GM21360 (cell line): ENCODE data around the gene CUL1.
A peak's percentile ranks its signal among the peaks of the same experiment; 100 is the strongest.

ENCODE experiments used
- ATAC-seq: cut with Tn5 transposase; IDR thresholded peaks from one replicate; pipeline ENCODE4 v1.9.1; 2021; ENCODE audit warnings: mild to moderate bottlenecking, moderate library complexity; ENCODE audit not compliant: unreplicated experiment

CUL1 gene

GRCh38 chr7:148698397-148699023 is at the start of gene CUL1:
CUL1 (plus strand) TSS chr7:148698903; CDS start chr7:148730123, 31,220 bp downstream.
- ATAC-seq: peak; percentile 67

- no peak for ATAC-seq
Observed at GRCh38 chr7:148650232-148650858, 48.4 kb upstream of the CUL1 start.

- no peak for ATAC-seq
Observed at GRCh38 chr7:148652773-148653172, 45.9 kb upstream of the CUL1 start.

DNA sequence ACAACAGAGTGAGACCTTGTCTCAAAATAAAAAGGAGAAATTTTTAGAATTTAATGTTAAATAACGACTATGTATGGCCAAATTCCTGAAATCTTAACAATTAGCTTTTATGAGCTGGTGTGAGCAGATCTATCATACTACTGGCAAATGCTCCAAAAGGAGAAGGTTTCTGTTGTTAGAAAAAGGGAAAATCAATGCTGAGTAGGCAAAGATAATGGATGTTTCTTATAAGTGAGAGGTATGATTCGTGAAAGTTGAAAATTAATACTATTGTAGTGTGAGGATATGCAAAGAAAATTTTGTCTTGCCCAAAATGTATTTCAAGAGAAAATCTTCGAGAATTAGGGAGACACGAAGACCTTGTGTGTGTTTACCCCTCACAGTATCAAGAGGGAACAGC is 40.8 kb upstream of the CUL1 start:
- ATAC-seq: no peak

DNA sequence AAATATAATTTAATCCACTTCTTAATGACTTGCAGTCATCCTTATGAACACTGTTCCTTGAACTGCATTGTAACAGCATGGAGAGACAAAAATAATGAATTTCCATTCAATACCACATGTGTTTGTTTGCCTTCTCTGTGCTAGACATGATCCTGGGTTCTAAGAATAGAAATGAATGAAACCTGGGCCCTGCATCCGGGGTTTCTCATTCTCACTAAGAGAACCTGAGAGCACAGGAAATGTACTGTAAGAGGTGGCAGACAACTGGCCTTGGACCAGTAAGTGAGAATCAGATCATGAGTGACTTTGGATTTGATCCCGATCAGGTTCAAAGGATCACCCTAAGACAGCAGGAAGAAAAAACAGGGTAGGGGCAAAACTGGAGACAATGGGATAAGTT is 37.2 kb upstream of the CUL1 start:
- ATAC-seq: no peak

DNA sequence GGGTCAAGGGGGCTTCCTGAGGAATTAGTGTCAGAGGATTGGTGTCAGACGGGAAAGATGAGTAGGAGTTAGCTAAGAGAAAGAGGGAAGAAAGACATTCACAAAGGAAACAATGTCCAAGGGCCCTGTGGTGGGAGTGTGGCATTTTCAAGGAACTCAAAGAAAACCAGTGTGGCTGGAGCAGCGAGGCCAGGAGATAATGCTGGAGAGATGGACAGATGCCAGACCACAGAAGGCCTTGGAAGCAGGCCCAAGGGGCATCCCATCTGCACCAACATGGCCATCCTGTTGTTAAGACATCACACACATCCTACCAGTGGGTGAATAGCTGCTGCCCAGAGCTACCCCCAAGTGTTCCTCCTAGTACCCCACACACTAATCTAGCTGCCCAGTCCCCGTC is 36.1 kb upstream of the CUL1 start:
- no peak for ATAC-seq

DNA sequence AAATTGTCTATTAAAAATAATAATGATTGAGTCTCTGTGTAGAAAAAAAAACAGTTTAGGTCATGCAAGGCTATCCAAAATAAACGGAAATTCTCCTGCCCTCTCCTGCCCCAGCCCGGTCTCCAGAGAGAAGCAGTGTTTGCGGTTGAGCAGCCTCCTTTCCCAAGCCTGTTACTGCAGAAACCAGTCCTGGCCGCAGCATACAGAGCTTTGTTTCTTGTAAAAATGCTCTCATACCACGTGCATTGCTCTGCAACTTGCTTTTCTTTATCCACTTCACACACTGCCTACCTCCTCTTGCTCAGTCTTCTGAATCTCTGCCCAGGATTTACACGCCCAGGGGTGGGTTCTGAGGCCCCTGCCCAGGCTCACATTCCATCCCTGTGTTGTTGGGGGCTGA is 34.4 kb upstream of the CUL1 start:
- no peak for ATAC-seq

- no peak for ATAC-seq
Observed at GRCh38 chr7:148665221-148665620, 33.5 kb upstream of the CUL1 start.

- ATAC-seq: no peak
Observed at GRCh38 chr7:148669927-148670326, 28.8 kb upstream of the CUL1 start.

DNA sequence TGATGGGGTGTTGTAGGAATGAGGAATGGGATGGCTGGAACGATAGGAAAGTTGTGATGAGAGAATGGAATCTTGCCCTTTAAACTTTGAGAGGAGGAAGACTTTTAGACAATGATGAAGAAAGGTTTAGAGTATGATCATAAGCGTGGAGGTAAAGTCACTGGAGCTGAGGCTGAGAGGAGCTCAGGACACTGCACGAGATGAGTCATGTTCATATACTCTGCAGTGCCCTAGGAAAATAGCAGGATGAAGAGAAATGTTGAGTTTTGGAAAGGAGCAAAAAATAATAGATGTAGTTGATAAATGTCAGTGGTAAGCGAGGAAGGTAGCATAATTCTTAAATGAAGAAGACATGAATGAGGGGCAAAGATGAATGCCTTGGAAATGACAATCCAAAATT is 28.3 kb upstream of the CUL1 start:
- no peak for ATAC-seq

- ATAC-seq: no peak
Observed at GRCh38 chr7:148670807-148671206, 27.9 kb upstream of the CUL1 start.

DNA sequence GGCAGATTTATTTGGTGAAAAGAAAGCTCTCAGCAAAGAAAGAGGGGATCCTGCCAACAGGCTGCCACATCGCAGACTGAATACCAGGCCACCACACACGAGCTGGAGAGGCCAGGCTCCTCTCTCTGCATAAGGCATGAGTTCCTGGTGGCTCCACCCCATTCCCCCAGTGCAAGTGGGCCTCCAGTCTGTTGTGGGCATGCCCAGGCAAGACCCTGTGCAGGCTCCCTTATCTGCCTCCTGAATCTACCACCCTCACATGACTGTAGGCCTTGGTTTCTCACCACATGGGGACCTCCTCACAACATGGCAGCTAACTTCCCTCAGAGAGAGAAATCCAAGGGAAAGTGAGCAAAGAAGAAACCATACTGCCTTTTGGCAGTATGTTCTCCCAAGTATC is 26.7 kb upstream of the CUL1 start:
- ATAC-seq: no peak

- no peak for ATAC-seq
Observed at GRCh38 chr7:148674689-148675088, 24.0 kb upstream of the CUL1 start.

DNA sequence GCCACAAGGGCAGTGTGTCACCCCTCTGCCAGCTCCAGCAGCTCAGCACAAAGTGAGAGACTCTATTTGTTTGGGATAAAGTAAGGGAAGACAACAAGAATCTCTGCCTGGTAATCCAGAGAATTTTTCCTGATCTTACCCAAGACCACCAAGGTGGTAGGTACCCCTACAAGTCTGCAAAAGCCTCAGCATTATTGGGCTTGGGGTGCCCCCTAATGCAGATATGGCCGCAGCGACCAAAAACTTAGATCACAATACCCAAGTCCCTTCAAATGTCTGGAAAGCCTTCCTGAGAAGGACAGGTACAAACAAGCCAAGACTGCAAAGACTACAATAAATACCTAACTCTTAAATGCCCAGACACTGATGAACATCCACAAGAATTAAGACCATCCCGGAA is 22.4 kb upstream of the CUL1 start:
- no peak for ATAC-seq

DNA sequence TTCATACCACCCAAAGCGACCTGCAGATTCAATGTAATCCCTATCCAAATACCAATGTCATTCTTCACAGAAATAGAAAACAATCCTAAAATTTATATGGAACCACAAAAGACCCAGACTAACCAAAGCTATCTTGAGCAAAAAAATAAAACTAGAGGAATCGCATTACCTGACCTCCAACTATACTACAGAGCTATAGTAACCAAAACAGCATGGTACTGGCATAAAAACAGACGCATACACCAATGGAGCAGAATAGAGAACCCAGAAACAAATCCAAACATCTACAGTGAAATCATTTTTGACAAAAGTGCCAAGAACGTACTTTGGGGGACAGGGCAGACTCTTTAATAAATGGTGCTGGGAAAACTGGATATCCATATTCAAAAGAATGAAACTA is 16.9 kb upstream of the CUL1 start:
- ATAC-seq: no peak

DNA sequence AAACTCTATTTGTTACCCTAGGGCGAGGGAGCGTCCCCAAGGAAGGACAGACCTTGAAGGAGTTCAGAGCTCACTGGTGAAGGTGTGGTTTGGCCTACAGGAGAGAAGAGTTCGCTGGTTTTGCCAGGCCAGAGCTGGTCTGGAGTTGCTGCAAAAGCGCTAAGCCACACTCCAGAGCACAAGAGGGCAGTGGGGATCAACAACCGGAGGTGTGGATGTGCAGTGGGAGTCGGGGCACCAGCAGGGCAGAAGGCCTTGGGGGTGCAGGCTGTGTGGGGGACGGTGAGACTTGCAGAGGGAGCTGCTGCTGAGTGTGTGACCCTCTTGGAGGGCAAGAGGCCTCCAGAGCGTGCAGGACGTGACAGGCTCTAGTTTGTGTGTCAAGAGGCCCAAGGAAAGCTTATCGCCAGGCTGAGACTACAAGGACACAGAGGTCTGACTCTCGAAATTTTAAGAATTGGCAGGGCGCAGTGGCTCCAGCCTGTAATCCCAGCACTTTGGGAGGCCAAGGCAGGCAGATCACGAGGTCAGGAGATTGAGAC is 14.3 kb upstream of the CUL1 start:
- ATAC-seq: no peak

DNA sequence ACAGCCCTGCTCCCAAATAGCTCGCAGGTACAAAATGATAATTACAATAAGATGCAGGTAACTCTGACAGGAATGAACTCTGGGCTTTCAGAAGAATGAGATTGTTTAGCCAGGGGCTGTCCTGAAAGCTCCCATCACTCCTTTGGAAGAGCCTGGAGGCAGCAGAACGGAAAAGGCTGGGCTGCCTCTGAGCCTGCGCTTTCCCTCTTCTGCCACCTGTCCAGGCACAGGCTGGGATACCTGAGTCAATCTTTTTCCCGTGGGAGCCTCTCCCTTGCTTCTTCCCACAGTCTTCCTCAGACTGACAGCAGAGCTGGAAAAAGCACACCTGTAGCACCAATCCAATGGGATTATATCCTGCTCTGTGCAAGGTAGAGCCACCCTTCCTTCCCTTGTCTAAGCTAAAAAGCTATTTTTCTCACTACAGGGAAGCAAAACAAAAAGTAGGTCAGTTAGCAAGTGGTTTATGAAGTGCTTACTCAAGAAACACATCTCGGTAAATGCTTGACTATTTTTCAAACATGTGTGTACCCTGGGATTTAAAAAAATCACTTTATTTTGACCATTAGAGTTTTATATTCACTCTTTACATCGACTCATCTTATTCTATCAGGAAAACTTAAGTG is 12.3 kb upstream of the CUL1 start:
- ATAC-seq: no peak

DNA sequence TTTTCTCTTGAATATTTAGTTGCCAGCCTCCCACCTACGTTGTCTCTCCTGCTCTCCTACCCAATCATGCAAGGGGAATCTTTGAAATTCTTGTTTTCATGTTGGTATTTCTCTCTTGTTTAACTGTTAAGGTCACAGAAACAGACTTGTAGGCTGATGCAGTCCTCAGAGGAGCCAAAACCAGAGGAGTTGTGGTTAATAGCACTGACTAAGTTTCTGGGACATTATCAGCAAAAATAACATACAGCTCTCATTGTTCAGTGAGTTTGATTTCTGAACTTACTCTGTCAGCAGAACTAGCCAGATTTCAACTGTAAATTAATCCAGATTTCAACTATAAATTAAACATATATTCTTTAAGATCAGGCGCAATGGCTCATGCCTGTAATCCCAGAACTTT is 11.1 kb upstream of the CUL1 start:
- no peak for ATAC-seq

GRCh38 chr7:148688526-148688925 is 10.2 kb upstream of the CUL1 start:
- no peak for ATAC-seq

DNA sequence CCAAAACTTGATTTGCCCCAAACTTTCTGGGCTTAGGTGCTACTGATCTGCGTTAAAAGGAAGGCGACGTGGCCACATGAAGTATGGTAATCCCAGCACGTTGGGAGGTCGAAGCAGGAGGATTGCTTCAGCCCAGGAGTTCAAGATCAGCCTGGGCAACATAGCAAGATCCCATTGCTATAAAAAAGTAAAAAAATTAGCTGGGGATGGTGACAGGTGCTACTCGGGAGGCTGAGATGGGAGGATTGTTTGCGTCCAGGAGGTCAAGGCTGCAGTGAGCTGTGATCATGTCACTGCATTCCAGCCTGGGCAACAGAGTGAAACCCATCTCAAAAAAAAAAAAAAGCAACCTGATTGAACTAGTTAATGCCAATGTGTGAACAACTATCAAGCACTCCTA is 5.1 kb upstream of the CUL1 start:
- ATAC-seq: no peak

DNA sequence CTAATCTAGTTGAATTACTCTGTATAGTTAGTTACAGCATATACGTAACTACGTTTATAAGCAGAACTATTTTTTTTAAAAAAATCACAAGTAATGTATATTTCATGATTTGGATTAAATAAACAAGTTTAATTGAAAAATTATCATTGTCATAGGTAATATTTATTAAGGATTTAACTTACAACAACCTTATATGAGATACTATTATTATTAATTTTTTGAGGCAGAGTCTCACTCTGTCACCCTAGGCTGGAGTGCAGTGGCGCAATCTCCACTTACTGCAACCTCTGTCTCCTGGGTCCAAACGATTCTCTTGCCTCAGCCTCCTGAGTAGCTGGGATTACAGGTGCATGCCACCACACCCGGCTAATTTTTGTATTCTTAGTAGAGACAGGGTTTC is 4.1 kb upstream of the CUL1 start:
- no peak for ATAC-seq

DNA sequence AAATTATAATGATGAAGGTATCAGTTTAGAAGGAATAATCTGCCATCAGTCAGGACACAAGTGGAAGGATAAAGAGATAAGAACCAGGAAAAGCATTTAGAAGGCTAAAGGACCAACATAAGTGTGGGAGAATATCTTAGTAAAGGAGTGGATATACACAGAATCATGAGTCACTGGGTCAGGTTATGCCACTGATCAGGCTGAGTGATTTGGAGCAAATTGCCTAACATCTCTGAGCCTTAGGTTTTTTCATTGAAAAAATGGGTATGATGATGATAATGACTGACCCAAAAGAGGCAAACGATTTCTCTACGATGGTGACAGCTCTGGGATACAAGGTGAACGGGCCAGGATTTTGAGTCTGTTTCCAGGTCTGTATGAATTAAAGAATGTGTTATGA is 2.8 kb upstream of the CUL1 start:
- no peak for ATAC-seq
